Germinal center (tissue), 1 donor: Measurements from ENCODE around the gene TMEM273.

Experiments used
- DNase-seq: peaks from one replicate; pipeline ENCODE4 v3.0.0; 2012; ENCODE audit warnings: mixed read lengths, low spot score

The TMEM273 gene

GRCh38 chr10:49139028-49139845, 49.0 kb downstream of the TMEM273 start:
- no peak for DNase-seq

GRCh38 chr10:49138361-49138891, 49.8 kb downstream of the TMEM273 start:
- DNase-seq, result no peak

- no peak for DNase-seq
Measured at GRCh38 chr10:49136525-49136924, 51.7 kb downstream of the TMEM273 start.

- DNase-seq, result peak; percentile 66
Measured at GRCh38 chr10:49135575-49136313, 52.4 kb downstream of the TMEM273 start.

GRCh38 chr10:49134327-49134726, 53.9 kb downstream of the TMEM273 start:
- DNase-seq, result no peak

GRCh38 chr10:49133706-49134248, 54.4 kb downstream of the TMEM273 start, which contains the start of gene FAM170B:
FAM170B (minus strand) TSS chr10:49134021; CDS start chr10:49133918, 103 bp downstream.
- DNase-seq, result no peak

GRCh38 chr10:49132362-49132737, 55.8 kb downstream of the TMEM273 start:
- no peak for DNase-seq

- no peak for DNase-seq
Measured at GRCh38 chr10:49131507-49132361, 56.5 kb downstream of the TMEM273 start.

- no peak for DNase-seq
Measured at GRCh38 chr10:49129376-49129775, 58.8 kb downstream of the TMEM273 start.

GRCh38 chr10:49128854-49129253, 59.3 kb downstream of the TMEM273 start:
- no peak for DNase-seq

GRCh38 chr10:49123981-49124950, 63.9 kb downstream of the TMEM273 start:
- DNase-seq, result no peak

- DNase-seq, result no peak
Measured at GRCh38 chr10:49120911-49121310, 67.3 kb downstream of the TMEM273 start.

GRCh38 chr10:49119746-49120145, 68.4 kb downstream of the TMEM273 start:
- no peak for DNase-seq

- no peak for DNase-seq
Measured at GRCh38 chr10:49118430-49119074, 69.6 kb downstream of the TMEM273 start.

GRCh38 chr10:49117376-49118070, 70.7 kb downstream of the TMEM273 start:
- DNase-seq, result no peak

GRCh38 chr10:49116509-49117375, 71.4 kb downstream of the TMEM273 start:
- no peak for DNase-seq

GRCh38 chr10:49115796-49116508, 72.2 kb downstream of the TMEM273 start:
- no peak for DNase-seq
